ENCODE measurements around the gene CDK18. TPM values are rescaled to one million over a fixed set of nuclear protein-coding genes. Genes with fewer than 3 reads are reported as not detected.
A peak's percentile ranks its signal among the peaks of the same experiment; 100 is the strongest.

The CDK18 gene
- total RNA-seq, 2 donors from 2014 or later, result 27.9 to 46.0 TPM

- Histone ChIP-seq H3K36me3 (no peaks in the 10 kb centered on the region), H3K9me3 (no peaks in the 10 kb centered on the region), H3K4me1 (no peaks in the 10 kb centered on the region), H3K9ac (ENCODE audit: low read depth in 2 of 2, low read length in 2 of 2) (no peak overlapping the region), H3K27me3 (peaks cover 5% of the 10 kb centered on the region), H3K4me3 (no peak overlapping the region), H3K27ac (no peak overlapping the region)
- peak; percentile 17 for DNase-seq
- intact Hi-C loops (cut with DNase I), result no loop called here
- TF ChIP-seq, protein P1, sequence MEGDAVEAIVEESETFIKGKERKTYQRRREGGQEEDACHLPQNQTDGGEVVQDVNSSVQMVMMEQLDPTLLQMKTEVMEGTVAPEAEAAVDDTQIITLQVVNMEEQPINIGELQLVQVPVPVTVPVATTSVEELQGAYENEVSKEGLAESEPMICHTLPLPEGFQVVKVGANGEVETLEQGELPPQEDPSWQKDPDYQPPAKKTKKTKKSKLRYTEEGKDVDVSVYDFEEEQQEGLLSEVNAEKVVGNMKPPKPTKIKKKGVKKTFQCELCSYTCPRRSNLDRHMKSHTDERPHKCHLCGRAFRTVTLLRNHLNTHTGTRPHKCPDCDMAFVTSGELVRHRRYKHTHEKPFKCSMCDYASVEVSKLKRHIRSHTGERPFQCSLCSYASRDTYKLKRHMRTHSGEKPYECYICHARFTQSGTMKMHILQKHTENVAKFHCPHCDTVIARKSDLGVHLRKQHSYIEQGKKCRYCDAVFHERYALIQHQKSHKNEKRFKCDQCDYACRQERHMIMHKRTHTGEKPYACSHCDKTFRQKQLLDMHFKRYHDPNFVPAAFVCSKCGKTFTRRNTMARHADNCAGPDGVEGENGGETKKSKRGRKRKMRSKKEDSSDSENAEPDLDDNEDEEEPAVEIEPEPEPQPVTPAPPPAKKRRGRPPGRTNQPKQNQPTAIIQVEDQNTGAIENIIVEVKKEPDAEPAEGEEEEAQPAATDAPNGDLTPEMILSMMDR (IDR thresholded peaks at IDR 0.05), result no peak
Observed at GRCh38 chr1:205545001-205545919, 40.8 kb downstream of the CDK18 start.

GRCh38 chr1:205545991-205546390, 41.5 kb downstream of the CDK18 start:
- DNase-seq, result peak; percentile 14
- H3K4me1 ChIP-seq, result no peaks in the 10 kb centered on the region
- TF ChIP-seq, protein P1 (IDR thresholded peaks at IDR 0.05), result no peak
- H3K27me3 ChIP-seq, result peaks cover 5% of the 10 kb centered on the region
- no peak overlapping the region for H3K9ac ChIP-seq (ENCODE audit: low read depth in 2 of 2, low read length in 2 of 2)
- intact Hi-C loops (cut with DNase I), result no loop called here
- H3K4me3 ChIP-seq, result no peak overlapping the region
- no peaks in the 10 kb centered on the region for H3K9me3 ChIP-seq
- H3K27ac ChIP-seq, result no peak overlapping the region
- no peaks in the 10 kb centered on the region for H3K36me3 ChIP-seq

DNA sequence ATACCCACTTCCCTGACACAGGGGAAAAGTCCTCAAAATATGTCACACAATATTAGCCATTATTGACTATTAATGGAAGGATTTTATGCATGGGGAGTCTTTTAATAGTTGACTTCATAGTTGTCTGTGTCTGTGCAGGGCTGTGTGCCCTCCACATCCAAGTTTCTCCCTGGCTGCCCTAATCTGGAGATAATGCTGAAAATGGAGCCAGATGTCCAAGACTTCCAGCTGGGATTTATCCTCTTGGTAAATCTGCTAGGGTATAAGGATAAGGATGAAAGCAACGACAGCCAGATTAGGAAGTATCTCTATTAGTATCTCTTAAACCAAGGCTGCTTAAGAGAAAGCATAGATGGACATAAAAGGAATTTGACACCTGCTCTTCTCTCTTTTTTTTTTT, 42.1 kb downstream of the CDK18 start:
- peaks cover 5% of the 10 kb centered on the region for H3K27me3 ChIP-seq
- DNase-seq, result no peak
- intact Hi-C loops (cut with DNase I), result no loop called here

GRCh38 chr1:205547936-205548827, 43.7 kb downstream of the CDK18 start:
- intact Hi-C loops (cut with DNase I), result no loop called here
- no peaks in the 10 kb centered on the region for H3K4me1 ChIP-seq
- no peak overlapping the region for H3K9ac ChIP-seq (ENCODE audit: low read depth in 2 of 2, low read length in 2 of 2)
- H3K27ac ChIP-seq, result no peak overlapping the region
- DNase-seq, result peak; percentile 18
- TF ChIP-seq, protein P1 (IDR thresholded peaks at IDR 0.05), result no peak
- no peaks in the 10 kb centered on the region for H3K9me3 ChIP-seq
- H3K27me3 ChIP-seq, result peaks cover 2% of the 10 kb centered on the region
- no peak overlapping the region for H3K4me3 ChIP-seq
- no peaks in the 10 kb centered on the region for H3K36me3 ChIP-seq

More for the DNA sequence above, 42.1 kb downstream of the CDK18 start:
- Histone ChIP-seq H3K9ac (ENCODE audit: low read depth in 2 of 2, low read length in 2 of 2) (no peak overlapping the region), H3K4me3 (no peak overlapping the region), H3K36me3 (no peaks in the 10 kb centered on the region), H3K27ac (no peak overlapping the region), H3K4me1 (no peaks in the 10 kb centered on the region), H3K9me3 (no peaks in the 10 kb centered on the region)
- TF ChIP-seq, protein P1 (IDR thresholded peaks at IDR 0.05), result no peak

DNA sequence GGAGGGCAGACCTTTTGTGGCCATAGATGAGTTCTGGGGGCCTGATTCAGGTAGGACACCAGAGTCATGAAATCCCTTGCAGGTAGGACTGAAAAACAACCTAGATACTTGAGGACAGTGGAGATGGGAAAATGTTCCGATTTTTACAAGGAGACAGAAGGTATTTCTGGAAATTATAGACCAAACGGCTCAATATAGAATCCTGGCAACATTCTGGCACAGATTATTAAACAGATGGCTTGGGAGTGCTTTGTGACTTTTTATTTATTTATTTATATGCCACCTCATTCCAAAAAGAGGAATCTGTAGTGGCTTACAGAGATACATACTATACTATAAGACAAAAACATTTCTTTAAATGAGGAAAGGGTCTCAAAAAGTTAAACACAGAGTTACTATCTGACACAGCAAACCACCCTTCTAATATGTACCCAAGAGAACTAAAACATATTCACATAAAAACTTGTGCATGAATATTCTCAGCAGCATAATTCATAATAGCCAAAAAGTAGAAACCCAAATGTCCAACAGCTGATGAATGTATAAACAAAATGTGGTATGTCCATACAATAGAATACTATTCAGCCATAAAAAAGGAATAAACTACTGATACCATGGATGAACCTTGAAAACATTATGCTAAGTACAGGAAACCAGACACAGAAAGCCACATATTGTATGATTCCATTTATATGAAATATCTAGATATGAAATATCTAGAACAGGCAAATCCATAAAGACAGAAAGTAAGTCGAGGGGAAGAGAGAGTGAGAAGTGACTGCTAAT, 49.8 kb downstream of the CDK18 start:
- H3K4me3 ChIP-seq, result no peak overlapping the region
- no peaks in the 10 kb centered on the region for H3K27me3 ChIP-seq
- no peak overlapping the region for H3K27ac ChIP-seq
- no peaks in the 10 kb centered on the region for H3K36me3 ChIP-seq
- intact Hi-C loops (cut with DNase I), result no loop called here
- H3K4me1 ChIP-seq, result no peaks in the 10 kb centered on the region
- H3K9me3 ChIP-seq, result no peaks in the 10 kb centered on the region
- TF ChIP-seq, protein P1 (IDR thresholded peaks at IDR 0.05), result no peak
- no peak for DNase-seq
- no peak overlapping the region for H3K9ac ChIP-seq (ENCODE audit: low read depth in 2 of 2, low read length in 2 of 2)
